Vagina (tissue), 2 donors: ENCODE data around the gene TRMT44.

Experiments
- POLR2A ChIP-seq, 2 donors: fragments of 450-650 bp; IDR thresholded peaks; one replicate each; pipeline ENCODE4 v1.6.1; 2017; ENCODE audit warnings: antibody characterized with exemption in 2 of 2, mild to moderate bottlenecking in 2 of 2, moderate library complexity in 2 of 2
- POLR2AphosphoS5 ChIP-seq, 2 donors: sonication (generic); formaldehyde crosslinking; IDR thresholded peaks; one replicate each; pipeline ENCODE4 v1.9.0; 2017; ENCODE audit warnings: antibody characterized with exemption in 2 of 2, mild to moderate bottlenecking in 2 of 2, low read depth in 1 of 2; ENCODE audit not compliant: insufficient read depth in 1 of 2
- TF ChIP-seq, protein P1 (sequence below), 3 experiments: fragments of 450-650 bp in 2 of 3; fragments of 200-600 bp in 1 of 3; sonication (generic) in 1 of 3; IDR thresholded peaks; one replicate each; pipeline ENCODE4 v1.5.1; 2017 to 2019; ENCODE audit warnings: antibody characterized with exemption in 3 of 3, mild to moderate bottlenecking in 2 of 3, moderate library complexity in 2 of 3

- TF ChIP-seq, protein P1, sequence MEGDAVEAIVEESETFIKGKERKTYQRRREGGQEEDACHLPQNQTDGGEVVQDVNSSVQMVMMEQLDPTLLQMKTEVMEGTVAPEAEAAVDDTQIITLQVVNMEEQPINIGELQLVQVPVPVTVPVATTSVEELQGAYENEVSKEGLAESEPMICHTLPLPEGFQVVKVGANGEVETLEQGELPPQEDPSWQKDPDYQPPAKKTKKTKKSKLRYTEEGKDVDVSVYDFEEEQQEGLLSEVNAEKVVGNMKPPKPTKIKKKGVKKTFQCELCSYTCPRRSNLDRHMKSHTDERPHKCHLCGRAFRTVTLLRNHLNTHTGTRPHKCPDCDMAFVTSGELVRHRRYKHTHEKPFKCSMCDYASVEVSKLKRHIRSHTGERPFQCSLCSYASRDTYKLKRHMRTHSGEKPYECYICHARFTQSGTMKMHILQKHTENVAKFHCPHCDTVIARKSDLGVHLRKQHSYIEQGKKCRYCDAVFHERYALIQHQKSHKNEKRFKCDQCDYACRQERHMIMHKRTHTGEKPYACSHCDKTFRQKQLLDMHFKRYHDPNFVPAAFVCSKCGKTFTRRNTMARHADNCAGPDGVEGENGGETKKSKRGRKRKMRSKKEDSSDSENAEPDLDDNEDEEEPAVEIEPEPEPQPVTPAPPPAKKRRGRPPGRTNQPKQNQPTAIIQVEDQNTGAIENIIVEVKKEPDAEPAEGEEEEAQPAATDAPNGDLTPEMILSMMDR (IDR thresholded peaks at IDR 0.05) = no peak
- TF ChIP-seq POLR2A (IDR thresholded peaks at IDR 0.05) (no peak), POLR2AphosphoS5 (IDR thresholded peaks at IDR 0.05; ENCODE audit: insufficient read depth in 1 of 2, low read depth in 1 of 2) (no peak)
These were observed 60.4 kb downstream of the TRMT44 start for GRCh38 chr4:8500966-8501365.
